K562 (cell line): ENCODE measurements around the gene VASH1. TPM values are rescaled to one million over a fixed set of nuclear protein-coding genes. Genes with fewer than 3 reads are reported as not detected.

ENCODE experiments used
- EHMT2 ChIP-seq: fragments of 450-650 bp; IDR thresholded peaks from 2 replicates; pipeline ENCODE4 v1.6.1; 2018; ENCODE audit warnings: antibody characterized with exemption
- ESRRB ChIP-seq: fragments of 250-450 bp; sonication (Bioruptor Pico); IDR thresholded peaks from 2 replicates; pipeline ENCODE4 v1.5.0; 2020; ENCODE audit warnings: mild to moderate bottlenecking, moderate library complexity, borderline replicate concordance
- GMEB1 ChIP-seq: fragments of 250-450 bp; sonication (Bioruptor Pico); IDR thresholded peaks from 2 replicates; pipeline ENCODE4 v1.4.0; 2020; ENCODE audit warnings: mild to moderate bottlenecking
- MLX ChIP-seq, 2 experiments: fragments of 450-650 bp in 1 of 2; sonication (generic) in 1 of 2; formaldehyde crosslinking; conservative IDR thresholded peaks; 2 replicates each; pipeline versions ENCODE4 v1.4.0 to v1.8.1; 2020 to 2022; ENCODE audit warnings: mild to moderate bottlenecking in 1 of 2, missing genetic modification reagents in 1 of 2
- MNT ChIP-seq, 2 experiments: fragments of 450-650 bp; conservative IDR thresholded peaks; 2 replicates each; pipeline ENCODE4 v1.6.1; 2017; ENCODE audit warnings: mild to moderate bottlenecking in 2 of 2, moderate library complexity in 2 of 2
- RB1 ChIP-seq: fragments of 450-650 bp; IDR thresholded peaks from 2 replicates; pipeline ENCODE4 v1.6.1; 2017; ENCODE audit warnings: low read depth, mild to moderate bottlenecking
- REST ChIP-seq, 2 experiments: fragments of 450-650 bp; formaldehyde crosslinking in 1 of 2; IDR thresholded peaks; 2 replicates each; pipeline versions ENCODE4 v1.4.0 to v1.6.1; 2014 to 2020; ENCODE audit warnings: mild to moderate bottlenecking in 2 of 2, borderline replicate concordance in 1 of 2, low read depth in 1 of 2
- TBL1XR1 ChIP-seq, 2 experiments: IDR thresholded peaks; 2 replicates each; pipeline ENCODE4 v1.6.1; 2012; ENCODE audit warnings: improper control_type of control experiment in 2 of 2, low read length in 2 of 2, mild to moderate bottlenecking in 1 of 2
- ZNF174 ChIP-seq: fragments of 250-450 bp; sonication (Bioruptor Pico); IDR thresholded peaks from 2 replicates; pipeline ENCODE4 v1.4.0; 2020; ENCODE audit warnings: mild to moderate bottlenecking
- ZNF232 ChIP-seq: sonication (generic); formaldehyde crosslinking; IDR thresholded peaks from 2 replicates; pipeline ENCODE4 v1.8.0; 2022; ENCODE audit warnings: mild to moderate bottlenecking, missing genetic modification reagents
- ZNF3 ChIP-seq: fragments of 250-450 bp; sonication (Bioruptor Pico); IDR thresholded peaks from 2 replicates; pipeline ENCODE4 v1.5.0; 2021; ENCODE audit warnings: mild to moderate bottlenecking, moderate library complexity
- ZNF311 ChIP-seq: fragments of 250-450 bp; sonication (Bioruptor Pico); IDR thresholded peaks from 2 replicates; pipeline ENCODE4 v1.4.0; 2020; ENCODE audit warnings: mild to moderate bottlenecking, moderate library complexity
- polyA plus RNA-seq, 8 experiments: library from polyadenylated mRNA; depleted of rRNA in 4 of 8; stranded (reverse) in 5 of 8; unstranded in 3 of 8; fragments of >200 nt; fragmentation: Nextera tagmentation in 2 of 8; fragmentation: Illumina TruSeq in 1 of 8; extraction: Ambion mirVana in 2 of 8; extraction: Trizol in 1 of 8; gene quantifications; 2 replicates each; pipeline versions ENCODE4 v1.2.1 to v1.2.3, GENCODE V29; 2011 to 2014; ENCODE audit warnings: inconsistent platforms in 1 of 8, missing spikeins in 1 of 8
- total RNA-seq, 7 experiments: library from RNA; depleted of rRNA in 6 of 7; stranded (reverse); fragments of >200 nt in 6 of 7; fragmentation: Illumina TruSeq in 2 of 7; extraction: Trizol in 2 of 7; gene quantifications; 2 replicates each; pipeline versions ENCODE4 v1.2.1 to v1.2.3, GENCODE V29; 2011 to 2021; ENCODE audit warnings: low replicate concordance in 1 of 7

Gene VASH1
- total and polyA plus RNA-seq, 9 of the 15 experiments (the other 6 are each of a cell fraction or from before 2014, with no cell fraction given): 0.01 to 0.43 (median 0.13) TPM; not detected in 1

GRCh38 chr14:76812422-76813383 lies 51.4 kb downstream of the VASH1 start, which contains the start of gene ANGEL1 (continued):
- TF ChIP-seq GMEB1 (peak; percentile 88), ZNF174 (CRISPR knock-in tag) (no peak), RB1 (peak; percentile 94), EHMT2 (no peak), ZNF311 (CRISPR knock-in tag) (no peak), TBL1XR1 (IDR thresholded peaks at IDR 0.05; ENCODE audit: low read length in 2 of 2) (no peak; a peak in 1 of 4 replicates), REST (IDR thresholded peaks at IDR 0.05; ENCODE audit: borderline replicate concordance) (peak; percentile 58), REST (CRISPR knock-in tag; IDR thresholded peaks at IDR 0.05; ENCODE audit: low read depth) (no peak), ESRRB (no peak), MNT (conservative IDR thresholded peaks at IDR 0.05) (peak; percentile 98 to 99), ZNF232 (CRISPR knock-in tag) (no peak), MLX (CRISPR knock-in tag; conservative IDR thresholded peaks at IDR 0.05) (no peak), ZNF3 (no peak)
